Effector memory CD8-positive, alpha-beta T cell (primary cell): ENCODE results near the gene FGF14.

ENCODE experiments used
- ATAC-seq: fragments of 150-1000 bp; cut with Tn5 transposase; replicated peaks from 2 replicates; pipeline ENCODE4 v1.10.0; 2021; ENCODE audit warnings: mild to moderate bottlenecking, moderate library complexity
- DNase-seq, 3 experiments: peaks; one replicate each; pipeline ENCODE4 v3.0.0; 2021
- H3K27ac Mint-ChIP-seq, 2 donors: one replicate each; pipeline ENCODE4 v1.8.0; 2022; ENCODE audit warnings: mild to moderate bottlenecking in 2 of 2, mixed read lengths in 2 of 2, moderate library complexity in 2 of 2
- H3K27me3 Mint-ChIP-seq, 2 donors: one replicate each; pipeline ENCODE4 v1.8.0; 2022; ENCODE audit warnings: mixed read lengths in 2 of 2
- H3K36me3 Mint-ChIP-seq: one replicate; pipeline ENCODE4 v1.8.0; 2022; ENCODE audit warnings: mild to moderate bottlenecking, moderate library complexity, mixed read lengths; ENCODE audit not compliant: insufficient read depth
- H3K4me1 Mint-ChIP-seq, 2 donors: one replicate each; pipeline ENCODE4 v1.8.0; 2022; ENCODE audit warnings: low read depth in 2 of 2, mixed read lengths in 2 of 2
- H3K4me3 Mint-ChIP-seq, 2 donors: one replicate each; pipeline ENCODE4 v1.8.0; 2022; ENCODE audit warnings: mild to moderate bottlenecking in 2 of 2, mixed read lengths in 2 of 2, moderate library complexity in 2 of 2
- H3K9me3 Mint-ChIP-seq, 2 donors: one replicate each; pipeline ENCODE4 v1.8.0; 2022; ENCODE audit warnings: mixed read lengths in 2 of 2

Gene FGF14

DNA sequence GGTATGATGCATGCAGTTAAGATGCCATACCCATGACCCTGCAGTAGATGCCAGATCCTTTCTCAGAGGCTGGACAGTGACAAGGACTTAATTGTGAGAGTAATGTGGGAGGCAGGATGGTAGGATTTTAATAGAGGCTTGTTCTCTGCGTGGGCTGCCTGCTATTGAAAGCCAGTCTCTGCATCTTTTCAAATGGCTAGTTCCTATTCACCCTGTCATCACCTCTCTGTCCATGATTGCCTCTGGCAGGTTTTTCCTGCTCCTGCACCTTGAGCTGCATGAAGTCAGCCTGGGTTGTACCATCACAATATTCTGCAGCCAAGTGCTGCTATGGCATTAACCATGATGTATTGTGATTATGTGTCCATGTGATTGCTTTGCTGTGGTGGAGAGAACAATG is 508.8 kb downstream of the FGF14 start:
- no peak for ATAC-seq
- H3K36me3 Mint-ChIP-seq = no peaks in the 10 kb centered on the region

GRCh38 chr13:101892296-101892695 is 509.6 kb downstream of the FGF14 start:
- Mint-ChIP-seq H3K27me3 (no peaks in the 10 kb centered on the region), H3K36me3 (no peaks in the 10 kb centered on the region), H3K9me3 (peaks cover 0 to 2% of the 10 kb centered on the region in 2 donors), H3K4me1 (no peaks in the 10 kb centered on the region), H3K27ac (no peak overlapping the region), H3K4me3 (no peak overlapping the region)
- no peak for ATAC-seq
- DNase-seq = no peak

More for the DNA sequence above, 508.8 kb downstream of the FGF14 start:
- Mint-ChIP-seq H3K4me1 (no peaks in the 10 kb centered on the region), H3K4me3 (no peak overlapping the region), H3K27me3 (no peaks in the 10 kb centered on the region), H3K27ac (no peak overlapping the region), H3K9me3 (peaks cover 0 to 2% of the 10 kb centered on the region in 2 donors)
- no peak for DNase-seq

DNA sequence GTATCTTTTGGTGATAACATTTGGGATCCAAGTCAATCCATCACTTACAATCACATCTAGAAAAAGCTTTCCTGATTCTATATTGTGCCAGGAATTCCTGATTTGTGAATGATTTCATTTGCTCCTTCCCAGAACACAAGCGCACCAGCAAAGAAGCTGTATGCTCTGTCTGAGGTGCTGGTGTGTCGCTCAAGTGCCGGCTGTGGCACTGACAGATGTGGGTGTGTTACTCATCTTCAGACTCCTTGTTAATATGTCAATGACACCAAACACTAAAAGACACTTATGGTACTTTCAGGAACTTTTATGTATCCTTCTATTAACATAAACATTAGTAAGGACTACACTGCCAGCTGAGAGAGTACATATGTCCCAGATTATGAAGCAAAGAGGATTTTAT is 520.3 kb downstream of the FGF14 start:
- no peaks in the 10 kb centered on the region for H3K36me3 Mint-ChIP-seq
- no peak overlapping the region for H3K4me3 Mint-ChIP-seq
- no peak overlapping the region for H3K27ac Mint-ChIP-seq
- DNase-seq (no peak), ATAC-seq (no peak)
- peaks cover 0 to 4% of the 10 kb centered on the region in 2 donors for H3K9me3 Mint-ChIP-seq
- H3K27me3 Mint-ChIP-seq = no peaks in the 10 kb centered on the region
- H3K4me1 Mint-ChIP-seq = no peaks in the 10 kb centered on the region

DNA sequence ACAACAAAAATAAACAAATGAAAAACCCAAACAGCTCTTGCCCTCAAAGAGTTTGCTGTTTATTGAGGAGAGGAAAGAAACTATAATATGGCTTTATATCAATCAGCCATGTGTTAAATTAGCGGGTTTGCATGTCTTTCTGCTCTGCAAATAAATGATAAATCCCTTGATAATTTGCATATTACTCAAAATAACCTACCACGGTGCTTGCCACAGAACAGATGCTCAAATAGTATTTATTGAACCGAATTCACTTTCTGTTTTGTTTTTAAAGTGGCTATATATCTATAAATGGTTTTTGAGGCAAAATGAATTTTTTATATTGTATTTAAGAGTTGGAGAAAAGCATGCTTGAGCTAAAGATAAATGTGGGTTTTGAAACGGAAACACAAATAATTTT is 521.3 kb downstream of the FGF14 start:
- no peaks in the 10 kb centered on the region for H3K4me1 Mint-ChIP-seq
- H3K36me3 Mint-ChIP-seq = no peaks in the 10 kb centered on the region
- ATAC-seq = no peak
- no peaks in the 10 kb centered on the region for H3K27me3 Mint-ChIP-seq
- H3K9me3 Mint-ChIP-seq = peaks cover 0 to 4% of the 10 kb centered on the region in 2 donors
- no peak overlapping the region for H3K27ac Mint-ChIP-seq
- H3K4me3 Mint-ChIP-seq = no peak overlapping the region
- DNase-seq = no peak

DNA sequence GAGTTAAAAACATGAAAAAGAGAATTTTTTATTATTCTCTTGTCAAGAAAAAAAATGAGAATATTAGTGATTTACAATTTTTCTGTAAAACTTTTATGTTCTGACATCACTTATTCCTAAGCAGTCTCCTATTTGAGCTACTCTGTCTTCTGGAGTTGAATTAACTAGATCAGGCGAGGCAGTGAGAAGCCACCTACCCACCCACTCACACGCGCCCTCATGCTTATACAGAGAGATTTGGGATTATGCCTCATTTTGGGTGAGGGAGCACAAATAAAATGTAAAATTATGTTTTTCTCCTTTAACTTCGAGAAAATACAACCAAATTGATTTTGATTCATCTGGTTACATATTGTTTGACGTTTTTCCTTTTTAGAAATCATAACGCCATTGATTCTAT is 524.9 kb downstream of the FGF14 start:
- no peaks in the 10 kb centered on the region for H3K36me3 Mint-ChIP-seq
- H3K27me3 Mint-ChIP-seq = no peaks in the 10 kb centered on the region
- no peak overlapping the region for H3K4me3 Mint-ChIP-seq
- ATAC-seq (no peak), DNase-seq (no peak)
- no peak overlapping the region for H3K27ac Mint-ChIP-seq
- no peaks in the 10 kb centered on the region for H3K4me1 Mint-ChIP-seq
- peaks cover 0 to 4% of the 10 kb centered on the region in 2 donors for H3K9me3 Mint-ChIP-seq

- ATAC-seq (no peak), DNase-seq (no peak)
- Mint-ChIP-seq H3K36me3 (no peaks in the 10 kb centered on the region), H3K4me3 (no peak overlapping the region), H3K27me3 (no peaks in the 10 kb centered on the region), H3K9me3 (peaks cover 0 to 4% of the 10 kb centered on the region in 2 donors), H3K27ac (no peak overlapping the region), H3K4me1 (no peaks in the 10 kb centered on the region)
Observed at GRCh38 chr13:101875717-101876393, 526.0 kb downstream of the FGF14 start.

DNA sequence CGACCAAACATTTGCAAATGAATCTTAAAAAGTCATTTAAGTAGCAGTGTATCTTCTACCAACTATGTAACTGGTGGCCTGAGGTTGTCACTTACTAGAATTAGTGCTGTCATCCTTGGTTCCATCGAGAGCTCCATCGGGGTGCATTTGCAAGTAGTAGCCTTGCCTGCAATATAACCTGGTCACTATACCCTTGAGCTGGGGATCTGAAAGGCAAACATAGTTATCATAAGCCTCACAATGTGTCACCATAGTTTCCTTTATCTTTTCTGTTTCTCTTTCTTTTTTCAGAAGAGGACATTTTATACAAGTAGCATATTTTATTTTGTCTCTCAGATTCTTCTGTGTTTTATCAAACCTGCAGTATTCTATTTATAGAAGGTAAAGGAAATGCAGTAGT is 526.8 kb downstream of the FGF14 start:
- H3K27ac Mint-ChIP-seq = no peak overlapping the region
- H3K4me3 Mint-ChIP-seq = no peak overlapping the region
- H3K27me3 Mint-ChIP-seq = no peaks in the 10 kb centered on the region

DNA sequence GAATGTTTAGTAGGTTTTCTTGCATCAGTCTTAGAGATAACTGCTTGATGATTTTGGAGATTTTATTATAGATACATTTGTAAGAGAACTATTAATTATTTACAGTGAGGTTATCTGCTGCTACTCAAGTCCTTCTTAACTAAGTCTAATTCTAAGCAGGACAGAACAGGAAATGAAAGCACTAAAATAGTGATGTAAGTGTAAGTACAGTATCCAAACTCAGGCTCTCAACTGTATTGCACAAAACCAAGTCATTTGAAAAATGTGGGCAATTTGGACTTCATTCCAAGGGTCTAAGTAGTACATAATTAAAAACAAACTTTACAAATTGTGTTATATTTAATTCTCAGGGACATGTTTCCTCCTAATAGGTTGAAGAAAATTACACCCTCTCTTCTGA is 532.3 kb downstream of the FGF14 start:
- ATAC-seq (no peak), DNase-seq (no peak)
- Mint-ChIP-seq H3K9me3 (no peaks in the 10 kb centered on the region), H3K36me3 (no peaks in the 10 kb centered on the region), H3K4me1 (peaks cover 0 to 1% of the 10 kb centered on the region in 2 donors), H3K4me3 (no peak overlapping the region), H3K27ac (no peak overlapping the region), H3K27me3 (no peaks in the 10 kb centered on the region)

More for the DNA sequence above, 526.8 kb downstream of the FGF14 start:
- Mint-ChIP-seq H3K9me3 (peaks cover 0 to 4% of the 10 kb centered on the region in 2 donors), H3K36me3 (no peaks in the 10 kb centered on the region), H3K4me1 (no peaks in the 10 kb centered on the region)
- DNase-seq (no peak), ATAC-seq (no peak)

GRCh38 chr13:101868585-101869469 is 533.0 kb downstream of the FGF14 start:
- ATAC-seq = no peak
- DNase-seq = no peak

DNA sequence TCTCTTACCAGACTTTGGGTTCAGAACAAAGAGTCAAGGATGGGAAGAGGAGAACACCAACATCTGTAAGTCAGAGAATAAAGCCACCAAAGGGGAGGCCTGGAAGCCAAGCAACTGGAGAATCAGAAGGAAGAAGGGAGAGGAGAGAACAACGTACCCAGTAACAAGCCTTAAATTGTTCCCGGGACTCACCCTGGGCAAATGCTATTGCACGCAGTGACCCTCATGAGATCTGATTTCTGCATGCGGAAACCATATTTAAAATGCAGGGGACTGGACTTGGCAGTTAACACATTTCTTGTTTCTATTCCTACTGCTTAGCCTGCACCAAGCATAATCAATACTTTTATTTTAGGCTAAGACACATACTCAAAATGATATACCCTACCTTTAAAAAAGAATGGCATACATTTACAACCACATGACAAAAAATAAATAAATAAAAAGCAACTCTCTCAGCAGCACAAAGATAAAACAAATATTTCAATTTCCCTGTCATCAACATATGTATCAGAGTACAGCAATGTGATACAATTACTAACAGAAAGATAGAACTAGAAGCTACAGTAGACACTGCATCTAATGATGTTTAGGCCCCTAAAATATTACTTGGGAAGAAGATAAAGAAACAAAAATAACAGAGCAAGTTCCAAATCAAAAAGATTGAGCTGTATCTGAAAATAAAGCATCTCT is 534.8 kb downstream of the FGF14 start:
- no peaks in the 10 kb centered on the region for H3K36me3 Mint-ChIP-seq
- H3K4me3 Mint-ChIP-seq = no peak overlapping the region
- H3K27me3 Mint-ChIP-seq = no peaks in the 10 kb centered on the region
- no peak overlapping the region for H3K27ac Mint-ChIP-seq
- ATAC-seq (no peak), DNase-seq (no peak)
- no peaks in the 10 kb centered on the region for H3K9me3 Mint-ChIP-seq
- H3K4me1 Mint-ChIP-seq = peaks cover 0 to 1% of the 10 kb centered on the region in 2 donors

More at GRCh38 chr13:101868585-101869469, 533.0 kb downstream of the FGF14 start:
- Mint-ChIP-seq H3K9me3 (no peaks in the 10 kb centered on the region), H3K4me1 (peaks cover 0 to 1% of the 10 kb centered on the region in 2 donors), H3K27me3 (no peaks in the 10 kb centered on the region), H3K36me3 (no peaks in the 10 kb centered on the region), H3K4me3 (no peak overlapping the region), H3K27ac (no peak overlapping the region)

GRCh38 chr13:101858860-101859259 is 543.0 kb downstream of the FGF14 start:
- Mint-ChIP-seq H3K4me1 (no peaks in the 10 kb centered on the region), H3K27ac (no peak overlapping the region)

GRCh38 chr13:101846701-101847100 is 555.1 kb downstream of the FGF14 start:
- peaks cover 0 to 1% of the 10 kb centered on the region in 2 donors for H3K9me3 Mint-ChIP-seq
- no peaks in the 10 kb centered on the region for H3K27me3 Mint-ChIP-seq
- H3K36me3 Mint-ChIP-seq = no peaks in the 10 kb centered on the region
- no peak for DNase-seq
- no peaks in the 10 kb centered on the region for H3K4me1 Mint-ChIP-seq
- no peak for ATAC-seq
- H3K4me3 Mint-ChIP-seq = no peak overlapping the region
- H3K27ac Mint-ChIP-seq = no peak overlapping the region

More at GRCh38 chr13:101858860-101859259, 543.0 kb downstream of the FGF14 start:
- no peaks in the 10 kb centered on the region for H3K9me3 Mint-ChIP-seq
- no peaks in the 10 kb centered on the region for H3K36me3 Mint-ChIP-seq
- H3K4me3 Mint-ChIP-seq = no peak overlapping the region
- no peaks in the 10 kb centered on the region for H3K27me3 Mint-ChIP-seq
- DNase-seq (no peak), ATAC-seq (no peak)

GRCh38 chr13:101846249-101846648 is 555.6 kb downstream of the FGF14 start:
- Mint-ChIP-seq H3K9me3 (peaks cover 0 to 1% of the 10 kb centered on the region in 2 donors), H3K27ac (no peak overlapping the region), H3K4me1 (no peaks in the 10 kb centered on the region), H3K36me3 (no peaks in the 10 kb centered on the region), H3K27me3 (no peaks in the 10 kb centered on the region), H3K4me3 (no peak overlapping the region)
- ATAC-seq = no peak
- no peak for DNase-seq
